GM19328 (cell line): ENCODE measurements around the gene TPRA1.

ENCODE experiments used
- ATAC-seq: cut with Tn5 transposase; IDR thresholded peaks from one replicate; pipeline ENCODE4 v1.9.1; 2021; ENCODE audit warnings: mild to moderate bottlenecking, moderate library complexity; ENCODE audit not compliant: unreplicated experiment

Gene TPRA1

DNA sequence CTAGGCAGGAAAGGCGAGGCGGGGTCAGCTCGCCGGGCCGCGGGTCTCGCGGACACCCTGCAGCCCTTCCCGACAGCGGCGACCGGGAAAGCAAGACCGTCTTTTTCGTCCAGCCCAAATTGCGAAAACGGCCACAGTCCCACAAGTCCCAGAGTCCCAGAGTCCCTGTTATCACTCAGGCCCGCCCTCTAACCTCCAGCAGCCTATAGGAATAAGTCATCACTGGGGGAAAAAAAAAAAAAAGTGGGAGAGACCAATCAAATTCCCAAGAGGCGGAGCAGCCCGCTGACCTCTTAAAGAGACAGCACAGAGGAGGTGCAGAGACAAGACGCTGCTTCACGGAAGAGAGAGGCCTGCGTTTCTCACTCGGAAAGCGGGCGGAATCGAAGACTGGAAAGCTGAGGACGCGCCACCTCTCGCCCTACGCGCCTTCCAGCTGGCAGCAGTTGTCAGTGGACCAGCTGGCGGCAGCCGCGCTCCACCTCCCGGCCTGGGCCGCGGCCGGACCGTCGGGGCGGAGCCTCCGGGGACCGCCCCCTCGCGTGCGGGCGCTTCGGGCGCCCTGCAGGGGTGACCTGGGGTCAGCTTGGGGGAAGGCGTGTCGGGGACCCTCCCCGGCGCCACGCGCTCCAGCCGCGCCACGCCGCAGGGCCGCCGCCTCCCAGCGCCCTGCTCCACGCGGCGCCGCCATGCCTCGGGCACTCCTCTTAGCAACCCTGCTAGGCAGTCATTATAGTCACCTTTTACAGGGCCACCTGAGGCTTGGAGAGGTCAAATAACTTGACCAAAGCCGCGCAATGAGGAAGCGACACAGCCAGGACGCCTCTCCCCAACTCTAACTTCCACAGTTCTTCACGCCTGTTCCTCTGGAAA, at the start of gene TPRA1:
TSS of gene TPRA1 (minus strand) at position 141 of the 873 bp plus-strand sequence. CDS start 10,587 bp downstream, outside the sequence.
- peak; percentile 81 for ATAC-seq

DNA sequence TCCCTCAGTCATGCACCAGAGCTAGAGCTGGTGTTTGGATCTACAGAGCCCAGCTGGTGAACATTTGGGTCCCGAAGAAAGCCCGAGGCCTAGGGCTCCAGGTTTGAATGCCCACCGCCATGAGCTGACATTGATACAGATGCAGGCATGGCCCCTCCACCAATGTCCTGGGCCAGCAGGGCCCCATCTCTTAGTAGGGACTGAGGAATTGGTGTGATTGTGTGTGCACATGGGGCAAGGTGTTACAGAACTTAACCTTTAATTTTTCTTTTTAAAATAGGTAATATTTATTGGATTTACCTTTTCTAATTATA, 49.5 kb upstream of the TPRA1 start:
- no peak for ATAC-seq

GRCh38 chr3:127639173-127640041, 48.9 kb upstream of the TPRA1 start:
- no peak for ATAC-seq

GRCh38 chr3:127637971-127638370, 47.4 kb upstream of the TPRA1 start:
- ATAC-seq = no peak

DNA sequence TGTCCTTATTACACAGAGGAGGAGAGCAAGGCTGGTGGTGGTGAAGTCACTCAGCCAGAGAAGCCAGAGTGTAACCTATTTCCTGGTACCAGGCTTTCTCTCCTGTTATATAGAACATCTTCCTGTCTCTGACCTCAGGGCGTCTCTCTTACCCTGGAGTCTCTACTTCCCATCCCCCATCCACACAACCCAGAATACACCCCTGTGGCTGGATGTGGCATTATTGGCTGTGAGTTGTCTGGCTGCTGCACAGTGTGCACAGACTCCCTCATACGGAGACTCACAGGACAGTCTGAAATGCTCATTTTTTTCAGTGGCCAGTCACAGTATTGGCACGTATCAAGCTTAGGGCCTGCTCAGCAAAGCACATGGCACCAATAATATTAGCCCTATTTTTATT, 47.0 kb upstream of the TPRA1 start:
- ATAC-seq = no peak

- ATAC-seq = no peak
These were observed 44.1 kb upstream of the TPRA1 start for GRCh38 chr3:127634653-127635052.

DNA sequence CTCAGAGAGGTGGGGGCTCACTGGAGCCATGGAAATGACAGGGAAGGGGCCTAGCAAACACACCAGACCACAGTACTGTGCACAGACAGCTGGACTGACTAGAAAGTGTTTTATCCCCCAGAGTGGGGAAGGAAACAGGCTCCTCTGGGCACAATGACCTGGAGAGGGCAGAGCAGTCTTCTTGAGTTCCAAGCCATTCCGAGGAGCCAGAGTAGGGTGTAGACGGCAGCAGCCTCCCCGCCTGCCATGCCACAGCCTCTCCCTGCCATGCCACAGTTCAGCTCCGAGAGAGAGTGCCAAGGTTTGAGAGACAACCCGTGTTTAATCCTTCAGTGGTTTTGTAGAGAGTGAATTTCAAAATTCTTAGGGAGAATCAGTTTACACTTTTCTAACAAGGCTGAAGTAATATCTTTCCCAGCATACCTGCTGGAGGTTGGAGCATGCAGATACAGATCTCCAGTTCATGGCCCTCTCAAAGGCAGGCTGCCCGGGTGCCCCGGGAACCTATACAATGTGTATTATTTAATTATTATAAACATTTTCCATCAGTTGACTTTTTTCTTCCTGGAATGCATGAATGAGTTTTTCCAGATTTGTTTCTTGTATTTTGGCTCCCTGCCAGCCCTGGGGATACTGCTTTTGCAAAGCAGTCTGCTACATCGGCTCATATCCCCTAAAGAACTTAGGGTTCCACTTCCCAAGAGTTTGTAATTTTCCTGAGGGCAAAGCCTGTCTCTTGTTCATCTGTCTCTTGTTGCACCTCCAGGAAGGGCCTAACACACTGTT, 41.7 kb upstream of the TPRA1 start:
- no peak for ATAC-seq

- no peak for ATAC-seq
These were observed 40.5 kb upstream of the TPRA1 start for GRCh38 chr3:127630811-127631714.

DNA sequence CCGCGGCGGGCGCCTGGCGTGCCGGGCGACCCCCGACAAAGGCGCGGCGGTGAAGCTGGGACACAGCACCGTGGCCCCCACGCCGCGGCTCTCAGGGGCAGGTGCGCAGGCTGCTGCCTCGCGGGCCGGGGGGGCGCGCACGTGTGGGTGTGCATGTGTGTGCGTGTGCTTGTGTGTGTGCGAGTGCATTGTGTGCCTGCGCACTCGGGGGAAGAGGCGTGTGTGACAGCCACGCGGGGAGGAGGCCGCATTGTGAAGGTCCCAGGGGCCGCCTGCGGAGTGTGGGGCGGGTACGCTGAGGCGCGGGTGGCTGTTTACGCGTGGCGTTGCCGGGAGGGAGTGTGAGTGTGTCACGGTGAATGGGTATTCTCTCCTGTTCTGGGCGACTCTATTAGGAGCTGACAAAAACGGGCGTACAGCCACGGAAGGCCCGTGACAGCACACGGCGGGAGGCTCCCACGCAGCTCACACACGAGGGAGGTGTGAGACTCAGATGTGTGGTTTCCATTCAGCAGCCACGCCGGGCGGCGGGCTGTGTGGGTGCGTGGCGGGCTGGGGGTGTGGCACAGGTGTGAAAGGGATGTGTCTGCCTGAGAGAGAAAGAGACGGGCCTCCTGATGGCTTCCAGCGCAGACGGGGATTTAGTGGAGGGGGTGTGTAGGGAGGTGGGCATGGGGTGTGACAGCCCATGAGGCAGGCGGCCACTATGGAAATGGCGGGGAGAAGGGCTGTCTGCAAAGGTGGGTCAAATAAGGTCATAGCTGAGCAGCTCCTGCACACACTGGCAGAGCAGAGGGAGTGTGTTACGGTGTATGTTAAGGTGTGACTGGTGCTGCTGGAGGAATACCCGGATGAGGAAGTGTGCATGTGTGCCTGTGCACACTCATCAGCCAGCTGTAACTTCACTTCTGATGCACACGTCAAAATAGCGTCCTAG, 39.2 kb upstream of the TPRA1 start:
- no peak for ATAC-seq

- no peak for ATAC-seq
These were observed 38.4 kb upstream of the TPRA1 start, which contains the start of gene PODXL2 for GRCh38 chr3:127628788-127629466. Gene PODXL2, plus strand, starts transcription at chr3:127629185. Its CDS starts 35 bp downstream, at chr3:127629220.

DNA sequence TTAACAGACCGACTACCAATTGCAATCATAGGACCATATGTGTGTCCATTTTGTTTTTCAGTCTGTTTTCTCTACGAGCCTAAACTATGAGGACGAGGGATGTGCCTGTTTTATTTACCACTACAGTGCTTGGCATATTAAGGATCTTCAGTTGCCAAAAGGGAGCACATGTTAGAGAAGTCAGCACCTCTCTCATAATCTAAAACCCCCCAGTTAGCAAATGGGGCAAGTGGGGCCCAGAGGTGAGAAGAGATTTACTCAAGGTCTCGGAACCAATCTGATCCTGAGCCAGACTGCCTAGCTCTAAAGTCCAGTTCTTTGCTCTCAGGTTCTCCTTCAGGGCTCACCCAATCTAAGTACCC, 37.9 kb upstream of the TPRA1 start:
- ATAC-seq = no peak

- no peak for ATAC-seq
These were observed 35.3 kb upstream of the TPRA1 start for GRCh38 chr3:127625821-127626220.

GRCh38 chr3:127624063-127624462, 33.5 kb upstream of the TPRA1 start:
- ATAC-seq = no peak

GRCh38 chr3:127622772-127623576, 32.4 kb upstream of the TPRA1 start:
- no peak for ATAC-seq

DNA sequence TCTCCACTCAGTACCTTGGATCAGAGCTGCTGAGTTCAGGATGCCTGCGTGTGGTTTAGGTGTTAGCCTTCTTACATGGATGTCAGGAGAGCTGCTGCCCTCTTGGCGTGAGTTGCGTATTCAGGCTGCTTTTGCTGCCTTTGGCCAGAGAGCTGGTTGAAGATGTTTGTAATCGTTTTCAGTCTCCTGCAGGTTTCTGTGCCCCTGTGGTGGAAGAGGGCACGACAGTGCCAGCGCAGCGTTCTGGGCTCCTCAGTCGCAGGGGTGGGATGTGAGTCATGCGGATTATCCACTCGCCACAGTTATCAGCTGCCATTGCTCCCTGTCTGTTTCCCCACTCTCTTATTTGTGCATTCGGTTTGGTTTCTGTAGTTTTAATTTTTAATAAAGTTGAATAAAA, 31.5 kb upstream of the TPRA1 start:
- no peak for ATAC-seq

DNA sequence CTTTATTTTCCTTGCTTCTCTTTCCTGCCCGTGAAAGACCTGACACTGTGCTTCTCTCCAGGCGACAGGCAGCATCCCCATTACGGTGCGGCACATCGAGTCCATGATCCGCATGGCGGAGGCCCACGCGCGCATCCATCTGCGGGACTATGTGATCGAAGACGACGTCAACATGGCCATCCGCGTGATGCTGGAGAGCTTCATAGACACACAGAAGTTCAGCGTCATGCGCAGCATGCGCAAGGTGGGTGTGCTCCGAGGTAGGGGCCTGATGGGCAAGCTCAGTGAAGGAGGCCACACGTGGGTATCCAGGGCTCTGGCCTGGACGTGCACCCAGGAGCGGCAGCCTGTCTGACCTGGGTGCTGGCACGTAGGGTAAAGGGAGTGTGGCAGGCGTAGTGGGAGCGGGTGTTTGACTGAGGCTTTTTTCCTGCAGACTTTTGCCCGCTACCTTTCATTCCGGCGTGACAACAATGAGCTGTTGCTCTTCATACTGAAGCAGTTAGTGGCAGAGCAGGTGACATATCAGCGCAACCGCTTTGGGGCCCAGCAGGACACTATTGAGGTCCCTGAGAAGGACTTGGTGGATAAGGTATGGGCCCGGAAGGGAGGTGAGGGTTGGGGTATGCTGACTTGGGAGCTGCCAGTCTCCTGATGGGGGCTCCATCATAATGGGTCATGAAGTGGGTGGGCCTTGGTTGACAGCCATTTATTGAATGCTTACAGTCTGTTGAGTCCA, 30.3 kb upstream of the TPRA1 start:
- no peak for ATAC-seq

- ATAC-seq = no peak
These were observed 28.4 kb upstream of the TPRA1 start for GRCh38 chr3:127618891-127619290.
